Astrocyte (in vitro differentiated cells and primary cell): ENCODE results near the gene SMG7. TPM values are rescaled to one million over a fixed set of nuclear protein-coding genes. Genes with fewer than 3 reads are reported as not detected.
"Not testable (repeated sequence)": the region's sequence is repeated elsewhere in the genome, so short reads cannot be mapped to it uniquely, and the experiment has no call there.

Experiments used
- DNase-seq: peaks from one replicate; pipeline ENCODE4 v3.0.0-alpha.2; 2010; ENCODE audit warnings: low read depth
- FAIRE-seq: peaks from 2 replicates; lab custom pipeline; 2011; peaks lifted over from hg19 to GRCh38; lab: Jason Lieb, UNC
- H2AFZ ChIP-seq: 2 replicates; pipeline ENCODE4 v1.6.0; 2012; ENCODE audit warnings: low read depth, low read length, inconsistent platforms
- H3K27ac ChIP-seq: 2 replicates; pipeline ENCODE4 v1.5.1; 2011; ENCODE audit warnings: low read depth, low read length, inconsistent platforms
- H3K27me3 ChIP-seq: 2 replicates; pipeline ENCODE4 v1.6.0; 2011; ENCODE audit warnings: low read length, inconsistent platforms; ENCODE audit not compliant: insufficient read depth
- H3K36me3 ChIP-seq: 2 replicates; pipeline ENCODE4 v1.5.1; 2011; ENCODE audit warnings: low read length, inconsistent platforms; ENCODE audit not compliant: insufficient read depth
- H3K4me1 ChIP-seq: 2 replicates; pipeline ENCODE4 v1.5.1; 2011; ENCODE audit warnings: low read length, inconsistent platforms; ENCODE audit not compliant: insufficient read depth
- H3K4me2 ChIP-seq: 2 replicates; pipeline ENCODE4 v1.6.0; 2012; ENCODE audit warnings: low read length, inconsistent platforms
- H3K4me3 ChIP-seq: 2 replicates; pipeline ENCODE4 v1.5.1; 2011; ENCODE audit warnings: low read depth, mild to moderate bottlenecking, low read length, inconsistent platforms; ENCODE audit not compliant: insufficient read depth
- H3K79me2 ChIP-seq: 2 replicates; pipeline ENCODE4 v1.6.0; 2012; ENCODE audit warnings: mild to moderate bottlenecking, low read length, inconsistent platforms; ENCODE audit not compliant: insufficient read depth
- H3K9ac ChIP-seq: 2 replicates; pipeline ENCODE4 v1.6.0; 2012; ENCODE audit warnings: mild to moderate bottlenecking, low read length, inconsistent platforms
- H3K9me3 ChIP-seq: 2 replicates; pipeline ENCODE4 v1.5.1; 2012; ENCODE audit warnings: low read depth, mild to moderate bottlenecking, low read length, inconsistent platforms; ENCODE audit not compliant: insufficient read depth
- H4K20me1 ChIP-seq: 2 replicates; pipeline ENCODE4 v1.6.0; 2012; ENCODE audit warnings: low read length, inconsistent platforms; ENCODE audit not compliant: insufficient read depth
- H3K27ac Mint-ChIP-seq: one replicate; pipeline ENCODE4 v1.8.0; 2021; ENCODE audit warnings: mild to moderate bottlenecking, mixed read lengths; ENCODE audit not compliant: unreplicated experiment
- H3K27me3 Mint-ChIP-seq: one replicate; pipeline ENCODE4 v1.8.0; 2021; ENCODE audit warnings: low read depth, mixed read lengths; ENCODE audit not compliant: unreplicated experiment
- H3K36me3 Mint-ChIP-seq: one replicate; pipeline ENCODE4 v1.8.0; 2021; ENCODE audit warnings: low read depth, mixed read lengths; ENCODE audit not compliant: unreplicated experiment
- H3K4me1 Mint-ChIP-seq: one replicate; pipeline ENCODE4 v1.8.0; 2021; ENCODE audit warnings: low read depth, mixed read lengths; ENCODE audit not compliant: unreplicated experiment
- H3K4me3 Mint-ChIP-seq: one replicate; pipeline ENCODE4 v1.8.0; 2021; ENCODE audit warnings: mild to moderate bottlenecking, moderate library complexity, mixed read lengths; ENCODE audit not compliant: unreplicated experiment
- H3K9me3 Mint-ChIP-seq: one replicate; pipeline ENCODE4 v1.8.0; 2021; ENCODE audit warnings: mild to moderate bottlenecking, mixed read lengths; ENCODE audit not compliant: unreplicated experiment
- CTCF ChIP-seq: IDR thresholded peaks from 2 replicates; pipeline ENCODE4 v1.5.1; 2011; ENCODE audit warnings: low read depth, mild to moderate bottlenecking, inconsistent platforms, low read length, moderate library complexity; ENCODE audit not compliant: insufficient read depth
- EZH2 ChIP-seq: IDR thresholded peaks from 2 replicates; pipeline ENCODE4 v1.6.1; 2012; ENCODE audit warnings: mild to moderate bottlenecking, low read length, inconsistent platforms; ENCODE audit not compliant: insufficient read depth
- total RNA-seq: library from RNA; stranded (reverse); gene quantifications from 2 replicates; pipeline ENCODE4 v1.2.1, GENCODE V29; 2021

SMG7 gene
- total RNA-seq, 1 donor from 2014 or later: 59.8 TPM

GRCh38 chr1:183424691-183425090 is 47.6 kb upstream of the SMG7 start:
- H3K36me3 Mint-ChIP-seq: no peaks in the 10 kb centered on the region
- H3K79me2 ChIP-seq: no peaks in the 10 kb centered on the region
- H3K27ac Mint-ChIP-seq: no peak overlapping the region
- no peaks in the 10 kb centered on the region for H3K4me1 ChIP-seq
- H3K9me3 Mint-ChIP-seq: peaks cover 4% of the 10 kb centered on the region
- no peak overlapping the region for H3K4me3 ChIP-seq
- H4K20me1 ChIP-seq: no peaks in the 10 kb centered on the region
- H3K4me3 Mint-ChIP-seq: no peak overlapping the region
- TF ChIP-seq CTCF: no peak
- no peaks in the 10 kb centered on the region for H3K36me3 ChIP-seq
- H2AFZ ChIP-seq: no peak overlapping the region
- H3K9me3 ChIP-seq: no peaks in the 10 kb centered on the region
- H3K9ac ChIP-seq: no peak overlapping the region
- H3K27ac ChIP-seq: no peak overlapping the region
- FAIRE-seq: no peak
- peaks cover 9% of the 10 kb centered on the region for H3K27me3 ChIP-seq
- peaks cover 8% of the 10 kb centered on the region for H3K27me3 Mint-ChIP-seq
- DNase-seq: no peak
- H3K4me2 ChIP-seq: no peak overlapping the region
- no peaks in the 10 kb centered on the region for H3K4me1 Mint-ChIP-seq

- H3K9me3 Mint-ChIP-seq, H3K4me3 ChIP-seq, H3K27me3 ChIP-seq, H4K20me1 ChIP-seq, H3K27ac ChIP-seq, H3K4me1 Mint-ChIP-seq, H3K9me3 ChIP-seq, DNase-seq, H3K4me3 Mint-ChIP-seq, H3K4me1 ChIP-seq, H3K9ac ChIP-seq, H3K27me3 Mint-ChIP-seq, FAIRE-seq, H3K36me3 ChIP-seq, H3K79me2 ChIP-seq, H3K36me3 Mint-ChIP-seq, H3K27ac Mint-ChIP-seq, H2AFZ ChIP-seq, H3K4me2 ChIP-seq: not testable (repeated sequence)
These were observed 44.7 kb upstream of the SMG7 start for GRCh38 chr1:183427591-183427990.

- DNase-seq: no peak
- Histone ChIP-seq H3K36me3 (no peaks in the 10 kb centered on the region), H4K20me1 (no peaks in the 10 kb centered on the region), H3K79me2 (no peaks in the 10 kb centered on the region), H3K9me3 (no peaks in the 10 kb centered on the region), H3K9ac (no peak overlapping the region), H3K27me3 (no peaks in the 10 kb centered on the region), H2AFZ (no peak overlapping the region), H3K4me1 (no peaks in the 10 kb centered on the region), H3K4me3 (no peak overlapping the region), H3K27ac (no peak overlapping the region), H3K4me2 (no peak overlapping the region)
- no peaks in the 10 kb centered on the region for H3K9me3 Mint-ChIP-seq
- peaks cover 3% of the 10 kb centered on the region for H3K27me3 Mint-ChIP-seq
- no peaks in the 10 kb centered on the region for H3K36me3 Mint-ChIP-seq
- no peak overlapping the region for H3K27ac Mint-ChIP-seq
- no peak overlapping the region for H3K4me3 Mint-ChIP-seq
- no peak for FAIRE-seq
- no peaks in the 10 kb centered on the region for H3K4me1 Mint-ChIP-seq
- no peak for TF ChIP-seq CTCF
- no peak for TF ChIP-seq EZH2
These were observed 40.3 kb upstream of the SMG7 start for GRCh38 chr1:183431840-183432547.
